Coronary artery (tissue), 2 donors: ENCODE data around the gene RGL4.
"Not testable (repeated sequence)": the region's sequence is repeated elsewhere in the genome, so short reads cannot be mapped to it uniquely, and the experiment has no call there.

Experiments
- DNase-seq: peaks from one replicate; pipeline ENCODE4 v3.0.0-alpha.2; 2017; ENCODE audit warnings: low spot score
- H3K27ac ChIP-seq, 2 donors: fragments of 200-600 bp; sonication (generic); one replicate each; pipeline ENCODE4 v1.5.1; 2016 to 2019
- H3K4me3 ChIP-seq: fragments of 200-600 bp; sonication (generic); 2 replicates; pipeline ENCODE4 v1.5.1; 2016; ENCODE audit warnings: mild to moderate bottlenecking, moderate library complexity
- TF ChIP-seq, protein P1 (sequence below): fragments of 200-600 bp; sonication (generic); IDR thresholded peaks from one replicate; pipeline ENCODE4 v1.5.1; 2019; ENCODE audit warnings: antibody characterized with exemption

The RGL4 gene

GRCh38 chr22:23675502-23676415, 15.1 kb upstream of the RGL4 start:
- TF ChIP-seq, protein P1, sequence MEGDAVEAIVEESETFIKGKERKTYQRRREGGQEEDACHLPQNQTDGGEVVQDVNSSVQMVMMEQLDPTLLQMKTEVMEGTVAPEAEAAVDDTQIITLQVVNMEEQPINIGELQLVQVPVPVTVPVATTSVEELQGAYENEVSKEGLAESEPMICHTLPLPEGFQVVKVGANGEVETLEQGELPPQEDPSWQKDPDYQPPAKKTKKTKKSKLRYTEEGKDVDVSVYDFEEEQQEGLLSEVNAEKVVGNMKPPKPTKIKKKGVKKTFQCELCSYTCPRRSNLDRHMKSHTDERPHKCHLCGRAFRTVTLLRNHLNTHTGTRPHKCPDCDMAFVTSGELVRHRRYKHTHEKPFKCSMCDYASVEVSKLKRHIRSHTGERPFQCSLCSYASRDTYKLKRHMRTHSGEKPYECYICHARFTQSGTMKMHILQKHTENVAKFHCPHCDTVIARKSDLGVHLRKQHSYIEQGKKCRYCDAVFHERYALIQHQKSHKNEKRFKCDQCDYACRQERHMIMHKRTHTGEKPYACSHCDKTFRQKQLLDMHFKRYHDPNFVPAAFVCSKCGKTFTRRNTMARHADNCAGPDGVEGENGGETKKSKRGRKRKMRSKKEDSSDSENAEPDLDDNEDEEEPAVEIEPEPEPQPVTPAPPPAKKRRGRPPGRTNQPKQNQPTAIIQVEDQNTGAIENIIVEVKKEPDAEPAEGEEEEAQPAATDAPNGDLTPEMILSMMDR = no peak
- Histone ChIP-seq H3K27ac (no peak overlapping the region), H3K4me3 (no peak overlapping the region)
- no peak for DNase-seq

- not testable (repeated sequence) for H3K4me3 ChIP-seq, DNase-seq, H3K27ac ChIP-seq
These were observed 13.7 kb upstream of the RGL4 start for GRCh38 chr22:23676841-23677700.

DNA sequence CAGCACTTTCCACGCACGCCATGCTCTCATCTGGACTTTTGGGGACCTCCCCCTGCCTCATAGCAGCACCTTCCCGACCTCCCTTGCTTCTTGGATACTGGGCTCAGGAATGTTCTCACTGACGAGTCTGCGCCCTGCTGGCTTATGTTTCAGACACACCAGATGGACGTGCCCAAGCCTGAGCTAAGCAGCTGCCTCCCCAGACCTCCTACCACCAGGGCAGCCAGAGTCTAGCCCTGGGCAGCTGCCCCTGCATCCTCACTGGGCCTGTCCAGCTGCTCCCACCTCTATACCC, 13.2 kb upstream of the RGL4 start:
- DNase-seq = no peak
- Histone ChIP-seq H3K4me3 (no peak overlapping the region), H3K27ac (no peak overlapping the region)
- TF ChIP-seq, protein P1 = no peak

GRCh38 chr22:23678133-23678532, 12.7 kb upstream of the RGL4 start:
- Histone ChIP-seq H3K27ac (no peak overlapping the region), H3K4me3 (no peak overlapping the region)
- DNase-seq = no peak
- TF ChIP-seq, protein P1 = no peak

DNA sequence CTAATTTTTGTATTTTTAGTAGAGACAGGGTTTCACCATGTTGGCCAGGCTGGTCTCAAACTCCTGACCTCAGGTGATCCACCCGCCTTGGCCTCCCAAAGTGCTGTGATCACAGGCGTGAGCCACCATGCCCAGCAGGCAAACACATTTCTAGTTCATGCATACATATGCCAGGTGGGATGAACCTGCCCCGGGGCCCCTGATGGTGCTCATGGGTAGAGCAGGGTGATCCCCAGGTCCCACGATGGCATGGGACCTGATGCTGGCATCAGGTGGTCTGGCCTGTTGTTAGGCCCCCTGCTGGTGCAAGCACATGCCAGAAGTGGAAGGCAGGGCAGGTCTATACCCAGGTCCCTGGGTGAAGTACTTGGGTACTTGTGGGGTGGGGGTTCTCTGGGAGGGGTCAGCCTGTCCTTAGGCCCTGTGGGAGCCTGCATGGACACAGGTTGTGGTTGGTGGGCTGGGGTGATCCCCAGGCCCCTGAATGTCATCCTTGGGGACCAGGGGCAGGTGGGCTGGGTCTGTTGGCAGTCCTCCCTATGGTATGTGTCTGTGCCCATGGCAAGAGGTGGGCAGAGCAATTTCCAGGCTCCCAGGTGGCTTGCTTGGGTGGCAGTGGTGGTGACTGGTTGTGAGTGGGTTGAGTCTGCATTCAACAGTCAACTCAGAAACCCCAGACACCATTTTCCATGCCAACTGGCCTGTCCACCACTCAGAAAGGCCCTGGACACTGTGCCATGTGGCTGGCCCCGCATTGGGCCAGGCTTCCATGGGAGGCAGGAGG, 9.6 kb upstream of the RGL4 start:
- no peak overlapping the region for H3K4me3 ChIP-seq
- H3K27ac ChIP-seq = no peak overlapping the region
- TF ChIP-seq, protein P1 = no peak
- DNase-seq = no peak

DNA sequence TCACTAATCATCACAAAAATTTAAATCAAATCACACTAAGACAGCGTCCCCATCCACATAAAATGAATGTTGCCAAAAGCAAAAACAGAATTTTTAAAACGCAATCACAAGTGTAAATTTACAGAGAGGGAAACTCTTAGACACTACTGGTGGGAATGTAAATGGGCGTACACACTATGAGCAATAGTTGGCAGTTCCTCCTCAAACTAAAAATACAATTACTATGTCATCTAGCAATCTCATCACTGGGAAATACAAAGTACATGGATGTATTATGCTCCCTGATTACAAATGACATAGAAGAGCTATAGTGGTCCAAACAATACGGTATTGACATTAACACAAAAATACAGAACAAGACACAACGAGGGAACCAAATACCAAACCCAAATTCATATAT, 8.7 kb upstream of the RGL4 start:
- TF ChIP-seq, protein P1 = no peak
- no peak overlapping the region for H3K4me3 ChIP-seq
- H3K27ac ChIP-seq = no peak overlapping the region
- no peak for DNase-seq

DNA sequence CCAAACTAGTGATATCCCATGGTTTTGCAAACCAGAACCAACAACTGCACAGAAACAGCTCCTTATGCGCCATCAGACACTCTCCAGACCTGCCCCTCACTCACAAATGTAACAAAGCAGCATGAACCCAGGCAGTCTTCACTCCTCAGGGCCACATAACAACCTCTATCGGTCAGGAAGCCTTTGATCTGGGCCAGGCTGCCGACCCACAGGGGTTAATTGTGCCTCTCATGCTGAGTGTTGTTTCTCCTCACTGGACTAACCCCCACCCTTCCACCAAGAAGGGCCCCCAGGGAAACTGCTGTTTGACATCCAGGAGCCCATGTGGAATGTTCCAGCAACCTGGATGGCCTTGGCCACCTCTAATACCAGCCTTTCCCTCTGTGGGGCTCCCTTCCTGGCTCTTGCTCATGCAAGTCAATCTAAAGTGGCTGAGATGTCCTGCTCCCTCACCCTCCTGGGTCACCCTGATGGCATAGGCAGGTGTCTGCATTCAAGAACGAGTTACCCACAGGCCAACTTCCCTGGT, 7.9 kb upstream of the RGL4 start:
- Histone ChIP-seq H3K4me3 (no peak overlapping the region), H3K27ac (no peak overlapping the region)
- no peak for DNase-seq
- TF ChIP-seq, protein P1 = no peak
